AG04450 (cell line): ENCODE data around the gene NLRP8. TPM values are rescaled to one million over a fixed set of nuclear protein-coding genes. Genes with fewer than 3 reads are reported as not detected.

ENCODE experiments used
- CTCF ChIA-PET: fragments of 300-600, 350-600 bp; formaldehyde crosslinking; extraction: SDS; loops from one replicate; lab custom pipeline; 2022; ENCODE audit warnings: antibody characterized with exemption, inconsistent platforms; lab: Charles Lee
- POLR2A ChIA-PET: fragments of 350-600 bp; formaldehyde crosslinking; extraction: SDS; loops from one replicate; lab custom pipeline; 2021; ENCODE audit warnings: antibody characterized with exemption, inconsistent platforms; lab: Yijun Ruan, JAX
- DNase-seq: peaks from one replicate; pipeline ENCODE4 v3.0.0-alpha.2; 2011; ENCODE audit warnings: low read depth, low spot score
- H3K27ac ChIP-seq: one replicate; pipeline ENCODE4 v1.5.1; 2012; ENCODE audit warnings: low read depth, low read length, control low read depth
- H3K27me3 ChIP-seq: one replicate; pipeline ENCODE4 v1.6.0; 2012; ENCODE audit warnings: low read length; ENCODE audit not compliant: control insufficient read depth, insufficient read depth
- H3K4me3 ChIP-seq: 2 replicates; pipeline ENCODE4 v1.5.1; 2011; ENCODE audit warnings: mild to moderate bottlenecking, low read depth, low read length, control low read depth
- H3K9me3 ChIP-seq: 2 replicates; pipeline ENCODE4 v1.5.1; 2012; ENCODE audit warnings: low read length; ENCODE audit not compliant: control insufficient read depth, insufficient read depth
- CTCF ChIP-seq: IDR thresholded peaks from 2 replicates; pipeline ENCODE4 v1.5.1; 2011; ENCODE audit warnings: low read depth, low read length, control low read depth, inconsistent platforms
- polyA minus RNA-seq: library from RNA; depleted of rRNA, polyadenylated mRNA; stranded (reverse); fragments of >200 nt; gene quantifications from 2 replicates; pipeline ENCODE4 v1.2.3, GENCODE V29; 2011; rRNA and poly(A)+ RNA removed
- polyA plus RNA-seq: library from polyadenylated mRNA; depleted of rRNA; stranded (reverse); fragments of >200 nt; gene quantifications from 2 replicates; pipeline ENCODE4 v1.2.3, GENCODE V29; 2011; rRNA removed

Gene NLRP8
- polyA plus RNA-seq (not detected in 2 replicates), polyA minus RNA-seq (not detected in 2 replicates)

GRCh38 chr19:55947532-55947931, at the start of gene NLRP8:
NLRP8 (plus strand) TSS chr19:55947832.
- Histone ChIP-seq H3K9me3 (peaks cover 50% of the 10 kb centered on the region), H3K4me3 (no peak within 1 kb of the TSS), H3K27me3 (no peaks in the 10 kb centered on the region), H3K27ac (no peak within 1 kb of the TSS)
- DNase-seq, result no peak
- ChIA-PET CTCF (no interaction called here), POLR2A (no interaction called here)
- TF ChIP-seq CTCF, result no peak

GRCh38 chr19:55898911-55899310, 48.7 kb upstream of the NLRP8 start:
- POLR2A ChIA-PET, result no interaction called here
- Histone ChIP-seq H3K9me3 (peaks cover 63% of the 10 kb centered on the region), H3K27ac (no peak overlapping the region), H3K4me3 (no peak overlapping the region), H3K27me3 (no peaks in the 10 kb centered on the region)
- DNase-seq, result no peak
- CTCF ChIA-PET, result no interaction called here
- no peak for TF ChIP-seq CTCF

GRCh38 chr19:55901369-55902079, 46.1 kb upstream of the NLRP8 start:
- TF ChIP-seq CTCF, result no peak
- DNase-seq, result no peak
- CTCF ChIA-PET, result no interaction called here
- Histone ChIP-seq H3K27ac (no peak overlapping the region), H3K9me3 (peaks cover 62% of the 10 kb centered on the region), H3K4me3 (no peak overlapping the region), H3K27me3 (no peaks in the 10 kb centered on the region)
- POLR2A ChIA-PET, result no interaction called here

GRCh38 chr19:55902080-55902751, 45.4 kb upstream of the NLRP8 start:
- Histone ChIP-seq H3K9me3 (peaks cover 66% of the 10 kb centered on the region), H3K4me3 (no peak overlapping the region), H3K27ac (no peak overlapping the region), H3K27me3 (no peaks in the 10 kb centered on the region)
- no peak for DNase-seq
- CTCF ChIA-PET, result no interaction called here
- POLR2A ChIA-PET, result interaction anchor here (0.6 kb wide), 1 partner anchor 23 kb away, joined by 3 read pairs; no protein-coding TSS in a partner anchor
- TF ChIP-seq CTCF, result no peak

GRCh38 chr19:55907286-55907685, 40.3 kb upstream of the NLRP8 start:
- no peak overlapping the region for H3K4me3 ChIP-seq
- no peaks in the 10 kb centered on the region for H3K27me3 ChIP-seq
- DNase-seq, result no peak
- CTCF ChIA-PET, result no interaction called here
- no peak overlapping the region for H3K27ac ChIP-seq
- peaks cover 54% of the 10 kb centered on the region for H3K9me3 ChIP-seq
- POLR2A ChIA-PET, result no interaction called here
- TF ChIP-seq CTCF, result no peak
